ENCODE measurements around the gene RPEL1.

RPEL1 gene

GRCh38 chr10:103280506-103280905 is 34.8 kb downstream of the RPEL1 start:
- no peak for DNase-seq (ENCODE audit: low spot score)

- no peak for DNase-seq (ENCODE audit: low spot score)
Observed at GRCh38 chr10:103281753-103282152, 36.1 kb downstream of the RPEL1 start.

GRCh38 chr10:103282961-103283360 is 37.3 kb downstream of the RPEL1 start:
- DNase-seq (ENCODE audit: low spot score), result no peak

GRCh38 chr10:103284170-103284569 is 38.5 kb downstream of the RPEL1 start:
- no peak for DNase-seq (ENCODE audit: low spot score)

GRCh38 chr10:103287992-103288391 is 42.3 kb downstream of the RPEL1 start:
- no peak for DNase-seq (ENCODE audit: low spot score)

GRCh38 chr10:103291588-103291987 is 45.9 kb downstream of the RPEL1 start:
- no peak for DNase-seq (ENCODE audit: low spot score)

GRCh38 chr10:103295374-103296015 is 49.8 kb downstream of the RPEL1 start:
- DNase-seq (ENCODE audit: low spot score), result no peak

All from CD4-positive, alpha-beta T cell treated with Interleukin-2 at 100 ng/mL for 4 hours (primary cell).